Neural crest cell (in vitro differentiated cells): ENCODE results near the gene PLA2G2D. TPM values are rescaled to one million over a fixed set of nuclear protein-coding genes. Genes with fewer than 3 reads are reported as not detected.

Experiments
- DNase-seq: peaks from one replicate; pipeline ENCODE4 v3.0.0; 2021; ENCODE audit warnings: low read depth, mixed read lengths, low spot score
- H3K27ac Mint-ChIP-seq: one replicate; pipeline ENCODE4 v1.8.0; 2021; ENCODE audit warnings: mild to moderate bottlenecking, mixed read lengths; ENCODE audit not compliant: unreplicated experiment
- H3K27me3 Mint-ChIP-seq: 2 replicates; pipeline ENCODE4 v1.8.0; 2021; ENCODE audit warnings: low read depth, mild to moderate bottlenecking, mixed read lengths
- H3K36me3 Mint-ChIP-seq: 2 replicates; pipeline ENCODE4 v1.8.0; 2021; ENCODE audit warnings: low read depth, mild to moderate bottlenecking, mixed read lengths
- H3K4me1 Mint-ChIP-seq: 2 replicates; pipeline ENCODE4 v1.8.0; 2021; ENCODE audit warnings: mixed read lengths
- H3K4me3 Mint-ChIP-seq: one replicate; pipeline ENCODE4 v1.8.0; 2021; ENCODE audit warnings: mild to moderate bottlenecking, mixed read lengths
- H3K9me3 Mint-ChIP-seq: 2 replicates; pipeline ENCODE4 v1.8.0; 2021; ENCODE audit warnings: mixed read lengths
- CTCF ChIP-seq: fragments of 200-600 bp; sonication (generic); conservative IDR thresholded peaks from 2 replicates; pipeline ENCODE4 v1.5.0; 2021; ENCODE audit warnings: antibody characterized with exemption, mild to moderate bottlenecking
- total RNA-seq: library from RNA; stranded (reverse); gene quantifications from 2 replicates; pipeline ENCODE4 v1.2.1, GENCODE V29; 2021

PLA2G2D gene
- total RNA-seq, 1 donor from 2014 or later = not detected

- no peak overlapping the region for H3K4me3 Mint-ChIP-seq
- H3K4me1 Mint-ChIP-seq = no peaks in the 10 kb centered on the region
- no peaks in the 10 kb centered on the region for H3K27me3 Mint-ChIP-seq
- DNase-seq = no peak
- H3K9me3 Mint-ChIP-seq = no peaks in the 10 kb centered on the region
- H3K27ac Mint-ChIP-seq = no peak overlapping the region
- no peaks in the 10 kb centered on the region for H3K36me3 Mint-ChIP-seq
- no peak for TF ChIP-seq CTCF
Measured at GRCh38 chr1:20142001-20142710, 22.8 kb upstream of the PLA2G2D start.

GRCh38 chr1:20141466-20141865 lies 22.1 kb upstream of the PLA2G2D start:
- no peaks in the 10 kb centered on the region for H3K9me3 Mint-ChIP-seq
- no peak for TF ChIP-seq CTCF
- DNase-seq = no peak
- H3K27ac Mint-ChIP-seq = no peak overlapping the region
- H3K36me3 Mint-ChIP-seq = no peaks in the 10 kb centered on the region
- no peaks in the 10 kb centered on the region for H3K27me3 Mint-ChIP-seq
- H3K4me3 Mint-ChIP-seq = no peak overlapping the region
- H3K4me1 Mint-ChIP-seq = no peaks in the 10 kb centered on the region

GRCh38 chr1:20141001-20141400 lies 21.7 kb upstream of the PLA2G2D start:
- DNase-seq = no peak
- Mint-ChIP-seq H3K27me3 (no peaks in the 10 kb centered on the region), H3K4me3 (no peak overlapping the region), H3K9me3 (peaks cover 2% of the 10 kb centered on the region), H3K4me1 (no peaks in the 10 kb centered on the region), H3K27ac (no peak overlapping the region), H3K36me3 (no peaks in the 10 kb centered on the region)
- no peak for TF ChIP-seq CTCF

GRCh38 chr1:20139776-20140612 lies 20.7 kb upstream of the PLA2G2D start:
- no peak for TF ChIP-seq CTCF
- H3K36me3 Mint-ChIP-seq = no peaks in the 10 kb centered on the region
- no peak for DNase-seq
- H3K9me3 Mint-ChIP-seq = peaks cover 5% of the 10 kb centered on the region
- no peaks in the 10 kb centered on the region for H3K4me1 Mint-ChIP-seq
- no peaks in the 10 kb centered on the region for H3K27me3 Mint-ChIP-seq
- peak overlapping the region; percentile 65 for H3K27ac Mint-ChIP-seq
- no peak overlapping the region for H3K4me3 Mint-ChIP-seq

- H3K36me3 Mint-ChIP-seq = no peaks in the 10 kb centered on the region
- no peak within 1 kb of the TSS for H3K4me3 Mint-ChIP-seq
- H3K4me1 Mint-ChIP-seq = no peaks in the 10 kb centered on the region
- TF ChIP-seq CTCF = no peak
- H3K27me3 Mint-ChIP-seq = peaks cover 2% of the 10 kb centered on the region
- peak within 1 kb of the TSS; percentile 35 for H3K27ac Mint-ChIP-seq
- peaks cover 5% of the 10 kb centered on the region for H3K9me3 Mint-ChIP-seq
- DNase-seq = no peak
Measured at GRCh38 chr1:20138961-20139550, 19.7 kb upstream of the PLA2G2D start, which contains the start of gene PLA2G2F. Gene PLA2G2F (plus strand): TSS chr1:20139323. CDS start chr1:20139428, 105 bp downstream.
